ENCODE data around the gene PPP6R2. TPM values are rescaled to one million over a fixed set of nuclear protein-coding genes. Genes with fewer than 3 reads are reported as not detected.

Gene PPP6R2
- total RNA-seq, 3 donors from 2014 or later: 48.3 to 54.1 (median 49.5) TPM

DNA sequence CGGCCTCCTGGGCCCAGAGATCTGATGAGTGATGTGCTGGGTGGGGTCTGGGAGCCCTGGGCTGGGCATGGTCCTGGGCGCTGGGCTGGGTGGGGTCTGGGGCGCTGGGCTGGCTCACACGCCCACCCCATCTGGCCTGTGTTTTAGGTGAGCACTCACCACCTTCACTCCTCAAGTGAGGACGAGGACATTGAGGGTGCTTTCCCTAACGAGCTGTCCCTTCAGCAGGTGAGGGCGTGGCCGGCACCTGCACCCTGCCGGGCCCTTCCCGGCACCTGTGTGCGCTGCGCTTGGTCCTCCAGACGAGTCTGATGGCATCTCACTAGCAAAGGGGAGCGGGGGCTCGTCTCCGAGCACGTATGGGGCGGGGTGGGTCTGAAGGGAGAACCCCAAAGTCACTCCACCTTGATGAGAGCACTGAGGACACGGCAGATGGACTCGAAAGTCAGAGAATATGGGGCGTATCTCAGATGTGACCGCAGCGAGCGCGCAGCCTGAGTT lies 93.8 kb downstream of the PPP6R2 start:
- DNase-seq (ENCODE audit: low spot score in 2 of 2): no peak
- Histone ChIP-seq H3K27ac (no peak overlapping the region), H3K4me1 (no peaks in the 10 kb centered on the region), H3K9me3 (no peaks in the 10 kb centered on the region), H3K4me3 (no peak overlapping the region), H3K27me3 (no peaks in the 10 kb centered on the region), H3K36me3 (no peaks in the 10 kb centered on the region)
- TF ChIP-seq POLR2AphosphoS5 (IDR thresholded peaks at IDR 0.05) (no peak), POLR2A (IDR thresholded peaks at IDR 0.05) (no peak)
- TF ChIP-seq, protein P1, sequence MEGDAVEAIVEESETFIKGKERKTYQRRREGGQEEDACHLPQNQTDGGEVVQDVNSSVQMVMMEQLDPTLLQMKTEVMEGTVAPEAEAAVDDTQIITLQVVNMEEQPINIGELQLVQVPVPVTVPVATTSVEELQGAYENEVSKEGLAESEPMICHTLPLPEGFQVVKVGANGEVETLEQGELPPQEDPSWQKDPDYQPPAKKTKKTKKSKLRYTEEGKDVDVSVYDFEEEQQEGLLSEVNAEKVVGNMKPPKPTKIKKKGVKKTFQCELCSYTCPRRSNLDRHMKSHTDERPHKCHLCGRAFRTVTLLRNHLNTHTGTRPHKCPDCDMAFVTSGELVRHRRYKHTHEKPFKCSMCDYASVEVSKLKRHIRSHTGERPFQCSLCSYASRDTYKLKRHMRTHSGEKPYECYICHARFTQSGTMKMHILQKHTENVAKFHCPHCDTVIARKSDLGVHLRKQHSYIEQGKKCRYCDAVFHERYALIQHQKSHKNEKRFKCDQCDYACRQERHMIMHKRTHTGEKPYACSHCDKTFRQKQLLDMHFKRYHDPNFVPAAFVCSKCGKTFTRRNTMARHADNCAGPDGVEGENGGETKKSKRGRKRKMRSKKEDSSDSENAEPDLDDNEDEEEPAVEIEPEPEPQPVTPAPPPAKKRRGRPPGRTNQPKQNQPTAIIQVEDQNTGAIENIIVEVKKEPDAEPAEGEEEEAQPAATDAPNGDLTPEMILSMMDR (IDR thresholded peaks at IDR 0.05): no peak
- intact Hi-C loops (cut with DNase I; ENCODE audit: low total_unique reads): no loop called here

DNA sequence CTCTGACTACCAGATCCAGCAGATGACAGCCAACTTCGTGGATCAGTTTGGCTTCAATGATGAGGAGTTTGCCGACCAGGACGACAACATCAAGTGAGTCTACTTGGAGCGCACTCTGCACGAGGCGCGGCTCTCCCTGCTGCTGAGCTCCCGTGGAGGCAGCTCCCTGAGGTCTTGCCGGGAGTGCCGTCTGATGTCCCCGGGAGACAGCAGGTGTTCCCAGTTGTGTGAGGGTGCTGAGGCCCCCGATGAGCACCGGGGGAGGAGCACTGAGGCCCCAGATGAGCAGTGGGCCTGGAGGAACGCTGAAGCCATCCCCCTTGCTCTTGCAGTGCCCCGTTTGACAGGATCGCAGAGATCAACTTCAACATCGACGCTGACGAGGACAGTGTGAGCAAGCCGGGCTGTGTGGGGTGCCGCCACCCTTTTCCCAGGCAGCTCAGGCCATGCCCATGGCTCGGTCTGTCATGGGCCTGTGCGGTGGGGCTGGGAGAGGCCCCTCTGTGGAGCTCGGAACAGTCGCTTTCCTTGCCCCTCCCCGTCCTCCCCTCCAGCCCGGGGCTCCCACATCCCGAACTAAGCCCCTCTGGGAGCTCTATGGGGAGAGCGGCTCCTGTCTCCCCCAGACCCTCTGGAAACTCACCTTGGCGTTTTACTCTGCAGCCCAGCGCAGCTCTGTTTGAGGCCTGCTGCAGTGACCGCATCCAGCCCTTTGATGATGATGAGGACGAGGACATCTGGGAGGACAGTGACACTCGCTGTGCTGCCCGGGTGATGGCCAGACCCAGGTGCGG lies 94.6 kb downstream of the PPP6R2 start:
- DNase-seq (ENCODE audit: low spot score in 2 of 2): no peak
- Histone ChIP-seq H3K4me1 (no peaks in the 10 kb centered on the region), H3K27ac (no peak overlapping the region), H3K9me3 (no peaks in the 10 kb centered on the region), H3K27me3 (no peaks in the 10 kb centered on the region), H3K36me3 (no peaks in the 10 kb centered on the region), H3K4me3 (no peak overlapping the region)
- TF ChIP-seq POLR2A (IDR thresholded peaks at IDR 0.05): no peak
- TF ChIP-seq POLR2AphosphoS5 (IDR thresholded peaks at IDR 0.05): no peak
- TF ChIP-seq, protein P1 (IDR thresholded peaks at IDR 0.05): no peak
- intact Hi-C loops (cut with DNase I; ENCODE audit: low total_unique reads): no loop called here

DNA sequence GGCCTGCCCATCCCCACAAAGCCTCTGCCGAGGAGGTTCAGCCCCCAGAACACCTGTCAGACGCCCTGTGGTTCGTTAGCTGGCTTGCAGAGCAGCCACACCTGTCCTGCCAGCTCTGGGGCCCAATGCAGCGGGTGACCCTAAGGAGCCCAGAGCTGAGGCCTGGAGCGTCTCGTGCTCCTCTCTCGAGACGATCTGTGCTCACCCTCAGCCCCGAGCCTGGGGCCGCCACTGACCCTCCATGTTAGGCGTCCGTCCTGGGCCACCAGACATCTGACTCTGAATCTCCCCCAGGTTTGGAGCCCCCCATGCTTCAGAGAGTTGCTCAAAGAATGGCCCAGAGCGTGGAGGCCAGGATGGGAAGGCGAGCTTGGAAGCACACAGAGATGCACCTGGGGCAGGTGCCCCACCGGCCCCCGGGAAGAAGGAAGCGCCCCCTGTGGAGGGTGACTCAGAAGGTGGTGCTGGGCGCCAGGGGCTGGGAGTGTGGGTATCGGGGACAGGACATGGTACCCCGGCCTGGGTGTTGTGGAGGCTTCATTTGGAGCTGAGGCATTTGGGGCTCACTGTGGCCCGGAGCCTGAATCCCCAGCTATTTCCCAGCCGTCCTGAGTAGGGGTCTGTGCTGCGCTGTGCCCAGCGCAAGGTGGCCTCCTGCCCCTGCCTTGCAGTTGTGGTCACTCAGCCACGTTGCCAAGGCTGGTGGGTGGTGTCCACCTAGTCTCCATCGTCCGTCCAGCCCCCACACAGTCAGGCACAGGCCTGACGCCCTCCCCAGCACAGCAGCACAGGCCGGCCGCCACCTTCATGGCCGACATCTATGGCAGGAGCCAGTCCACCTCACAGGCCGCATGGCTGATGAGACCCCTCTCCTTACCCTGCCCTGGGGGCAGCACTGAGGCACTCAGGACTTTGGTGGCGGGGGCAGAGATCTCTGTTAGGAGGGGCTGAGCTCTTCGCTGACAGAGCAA lies 95.5 kb downstream of the PPP6R2 start:
- H3K9me3 ChIP-seq: no peaks in the 10 kb centered on the region
- DNase-seq (ENCODE audit: low spot score in 2 of 2): no peak
- no peaks in the 10 kb centered on the region for H3K4me1 ChIP-seq
- TF ChIP-seq, protein P1 (IDR thresholded peaks at IDR 0.05): no peak
- TF ChIP-seq POLR2A (IDR thresholded peaks at IDR 0.05): no peak
- TF ChIP-seq POLR2AphosphoS5 (IDR thresholded peaks at IDR 0.05): no peak
- intact Hi-C loops (cut with DNase I; ENCODE audit: low total_unique reads): no loop called here
- H3K27me3 ChIP-seq: no peaks in the 10 kb centered on the region
- H3K4me3 ChIP-seq: no peak overlapping the region
- no peak overlapping the region for H3K27ac ChIP-seq
- H3K36me3 ChIP-seq: no peaks in the 10 kb centered on the region

DNA sequence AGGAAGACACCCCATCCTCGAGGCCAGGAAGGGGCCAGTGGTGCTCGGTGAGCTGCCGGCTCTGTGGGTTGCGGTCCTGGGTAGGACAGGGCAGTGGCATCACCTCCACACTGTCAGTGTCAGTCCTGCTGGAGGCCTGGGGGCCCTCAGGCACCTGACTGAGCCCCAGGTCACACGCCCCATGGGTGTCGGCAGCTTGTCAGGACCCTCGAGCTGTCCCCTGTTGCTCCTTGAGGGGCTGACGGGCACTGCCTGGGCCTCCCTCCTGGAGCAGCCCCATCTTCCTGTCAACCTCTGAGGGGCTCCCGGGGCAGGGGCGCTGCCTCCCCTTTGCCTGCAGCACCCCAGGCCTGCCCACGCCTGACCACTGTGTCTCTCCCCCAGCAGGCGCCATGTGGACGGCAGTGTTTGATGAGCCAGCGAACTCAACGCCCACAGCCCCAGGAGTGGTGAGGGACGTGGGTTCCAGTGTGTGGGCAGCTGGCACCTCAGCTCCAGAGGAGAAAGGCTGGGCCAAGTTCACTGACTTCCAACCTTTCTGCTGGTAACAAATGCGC lies 96.3 kb downstream of the PPP6R2 start:
- Histone ChIP-seq H3K4me3 (no peak overlapping the region), H3K9me3 (no peaks in the 10 kb centered on the region), H3K36me3 (no peaks in the 10 kb centered on the region), H3K27me3 (no peaks in the 10 kb centered on the region), H3K27ac (no peak overlapping the region), H3K4me1 (no peaks in the 10 kb centered on the region)
- intact Hi-C loops (cut with DNase I; ENCODE audit: low total_unique reads): no loop called here
- TF ChIP-seq POLR2AphosphoS5 (IDR thresholded peaks at IDR 0.05) (no peak), POLR2A (IDR thresholded peaks at IDR 0.05) (no peak)
- TF ChIP-seq, protein P1 (IDR thresholded peaks at IDR 0.05): no peak
- DNase-seq (ENCODE audit: low spot score in 2 of 2): no peak

Measured in breast epithelium (tissue), 4 donors.